Endothelial cell of umbilical vein (primary cell): ENCODE results near the gene NFIA.

Source experiments
- CTCF ChIP-seq, 2 donors: IDR thresholded peaks; 1 replicate in 1 of 2; 2 replicates in 1 of 2; pipeline ENCODE4 v1.5.1; 2011; ENCODE audit warnings: low read length in 2 of 2, mild to moderate bottlenecking in 2 of 2, moderate library complexity in 2 of 2, control low read depth in 1 of 2, inconsistent platforms in 1 of 2, low read depth in 1 of 2; ENCODE audit not compliant: insufficient read depth in 1 of 2; ENCODE audit errors: extremely low read depth in 1 of 2
- GATA2 ChIP-seq: IDR thresholded peaks from 2 replicates; pipeline ENCODE4 v1.7.0; 2011; ENCODE audit warnings: low read depth, mild to moderate bottlenecking, moderate library complexity, mixed read lengths, low read length; ENCODE audit not compliant: insufficient read length, insufficient read depth
- MYC ChIP-seq: IDR thresholded peaks from one replicate; pipeline ENCODE4 v1.6.1; 2011; ENCODE audit warnings: mild to moderate bottlenecking, low read depth, low read length
- POLR2A ChIP-seq: IDR thresholded peaks from 2 replicates; pipeline ENCODE4 v1.6.1; 2012; ENCODE audit warnings: low read depth, mild to moderate bottlenecking, control low read depth, low read length
- POLR2AphosphoS5 ChIP-seq: IDR thresholded peaks from 2 replicates; pipeline ENCODE4 v1.6.1; 2012; ENCODE audit warnings: low read depth, mild to moderate bottlenecking, control low read depth, low read length, moderate library complexity; ENCODE audit not compliant: insufficient read depth

- TF ChIP-seq MYC, result no peak
- TF ChIP-seq CTCF (IDR thresholded peaks at IDR 0.05; ENCODE audit: extremely low read depth in 1 of 2, insufficient read depth in 1 of 2, low read depth in 1 of 2, low read length in 2 of 2), result no peak
- TF ChIP-seq GATA2, result no peak
- TF ChIP-seq POLR2AphosphoS5, result no peak
- no peak for TF ChIP-seq POLR2A
These were observed 120.7 kb downstream of the NFIA start for GRCh38 chr1:61202854-61203598.
